ENCODE results near the gene PROP1.
"Not testable (repeated sequence)": the region's sequence is repeated elsewhere in the genome, so short reads cannot be mapped to it uniquely, and the experiment has no call there.

Gene PROP1

GRCh38 chr5:177943805-177944736 lies 52.0 kb downstream of the PROP1 start:
- not testable (repeated sequence) for DNase-seq

- DNase-seq, result not testable (repeated sequence)
These were observed 53.1 kb downstream of the PROP1 start for GRCh38 chr5:177942896-177943295.

Data from cortex of kidney (tissue), 1 donor.